Neural cell (in vitro differentiated cells): Measurements from ENCODE around the gene TNRC6C. TPM values are rescaled to one million over a fixed set of nuclear protein-coding genes. Genes with fewer than 3 reads are reported as not detected.

Source experiments
- H2AFZ ChIP-seq: fragments of 200-600, 300-800 bp; sonication (generic), shearing (Covaris generic); 2 replicates; pipeline ENCODE4 v1.6.0; 2014; ENCODE audit warnings: low read depth, mild to moderate bottlenecking, antibody characterized with exemption, low read length, moderate library complexity
- H3F3A ChIP-seq: fragments of 200-600 bp; shearing (Covaris generic); 2 replicates; pipeline ENCODE4 v1.6.1; 2016; ENCODE audit warnings: mild to moderate bottlenecking, moderate library complexity, mixed read lengths, antibody characterized with exemption, low read length; ENCODE audit not compliant: insufficient read depth, poor library complexity, severe bottlenecking
- H3K27ac ChIP-seq: fragments of 200-600, 300-800 bp; sonication (generic), shearing (Covaris generic); 2 replicates; pipeline ENCODE4 v1.5.1; 2014; ENCODE audit warnings: mild to moderate bottlenecking, low read length, moderate library complexity
- H3K27me3 ChIP-seq: fragments of 300-800, 200-600 bp; sonication (generic), shearing (Covaris generic); 2 replicates; pipeline ENCODE4 v1.6.0; 2014; ENCODE audit warnings: mild to moderate bottlenecking, low read depth, low read length, moderate library complexity; ENCODE audit not compliant: insufficient read depth
- H3K36me3 ChIP-seq: fragments of 300-800, 200-600 bp; sonication (generic), shearing (Covaris generic); 2 replicates; pipeline ENCODE4 v1.5.1; 2014; ENCODE audit warnings: mild to moderate bottlenecking, antibody characterized with exemption, low read length, moderate library complexity; ENCODE audit not compliant: insufficient read depth
- H3K4me2 ChIP-seq: fragments of 300-800, 200-600 bp; sonication (generic), shearing (Covaris generic); 2 replicates; pipeline ENCODE4 v1.6.0; 2014; ENCODE audit warnings: mild to moderate bottlenecking, low read length
- H3K4me3 ChIP-seq: fragments of 300-800, 200-600 bp; sonication (generic), shearing (Covaris generic); 2 replicates; pipeline ENCODE4 v1.5.1; 2014; ENCODE audit warnings: mild to moderate bottlenecking, low read length, moderate library complexity
- H3K79me2 ChIP-seq: fragments of 200-600 bp; shearing (Covaris generic); replicated peaks from 2 replicates; pipeline ENCODE4 v1.6.0; 2014; ENCODE audit warnings: mild to moderate bottlenecking, low read length, moderate library complexity; ENCODE audit not compliant: insufficient read depth
- H3K9ac ChIP-seq: fragments of 300-800, 200-600 bp; sonication (generic), shearing (Covaris generic); 2 replicates; pipeline ENCODE4 v1.6.1; 2016; ENCODE audit warnings: mild to moderate bottlenecking, low read length, mixed read lengths
- H3K9me2 ChIP-seq: fragments of 200-600 bp; shearing (Covaris generic); 2 replicates; pipeline ENCODE4 v1.6.1; 2016; ENCODE audit warnings: mild to moderate bottlenecking, low read length, mixed read lengths; ENCODE audit not compliant: insufficient read depth
- H3K9me3 ChIP-seq: fragments of 200-600, 300-800 bp; sonication (generic), shearing (Covaris generic); 2 replicates; pipeline ENCODE4 v1.6.1; 2016; ENCODE audit warnings: mild to moderate bottlenecking, mixed run types, low read length, moderate library complexity, mixed read lengths
- H4K20me1 ChIP-seq: fragments of 200-600 bp; shearing (Covaris generic); 2 replicates; pipeline ENCODE4 v1.6.1; 2016; ENCODE audit warnings: mild to moderate bottlenecking, mixed run types; ENCODE audit not compliant: insufficient read depth
- CTCF ChIP-seq: fragments of 450-650 bp; IDR thresholded peaks from 2 replicates; pipeline ENCODE4 v1.5.1; 2014; ENCODE audit warnings: antibody characterized with exemption, mild to moderate bottlenecking, moderate library complexity; ENCODE audit not compliant: poor library complexity, severe bottlenecking
- EP300 ChIP-seq: fragments of 450-650 bp; conservative IDR thresholded peaks from 2 replicates; pipeline ENCODE4 v1.6.1; 2014; ENCODE audit warnings: antibody characterized with exemption, mild to moderate bottlenecking, moderate library complexity; ENCODE audit not compliant: poor library complexity, severe bottlenecking
- EZH2 ChIP-seq: fragments of 200-600, 300-800 bp; shearing (Covaris generic), sonication (generic); IDR thresholded peaks from 2 replicates; pipeline ENCODE4 v1.6.1; 2014; ENCODE audit warnings: antibody characterized with exemption, low read length, borderline replicate concordance, mild to moderate bottlenecking; ENCODE audit not compliant: insufficient read depth, poor library complexity, severe bottlenecking
- MXI1 ChIP-seq: fragments of 450-650 bp; conservative IDR thresholded peaks from 2 replicates; pipeline ENCODE4 v1.6.1; 2014; ENCODE audit warnings: antibody characterized with exemption, mild to moderate bottlenecking; ENCODE audit not compliant: poor library complexity, severe bottlenecking
- POLR2AphosphoS5 ChIP-seq: IDR thresholded peaks from 2 replicates; pipeline ENCODE4 v1.6.1; 2012
- RAD21 ChIP-seq: fragments of 450-650 bp; conservative IDR thresholded peaks from 2 replicates; pipeline ENCODE4 v1.6.1; 2014; ENCODE audit warnings: antibody characterized with exemption, mild to moderate bottlenecking, moderate library complexity
- REST ChIP-seq: IDR thresholded peaks from 2 replicates; pipeline ENCODE4 v1.6.1; 2012; ENCODE audit warnings: borderline replicate concordance
- SMC3 ChIP-seq: fragments of 450-650 bp; conservative IDR thresholded peaks from 2 replicates; pipeline ENCODE4 v1.6.1; 2014; ENCODE audit warnings: antibody characterized with exemption, mild to moderate bottlenecking, moderate library complexity; ENCODE audit not compliant: poor library complexity
- TAF1 ChIP-seq: IDR thresholded peaks from 2 replicates; pipeline ENCODE4 v1.6.1; 2012; ENCODE audit warnings: low read depth
- polyA plus RNA-seq: library from polyadenylated mRNA; depleted of rRNA; stranded (reverse); fragments of >200 nt; gene quantifications from 2 replicates; pipeline ENCODE4 v1.2.3, GENCODE V29; 2014

Gene TNRC6C
- polyA plus RNA-seq, 1 donor from 2014 or later = 15.4 TPM

GRCh38 chr17:78143214-78144146, 185.0 kb downstream of the TNRC6C start:
- no peaks in the 10 kb centered on the region for H3F3A ChIP-seq
- H4K20me1 ChIP-seq = no peaks in the 10 kb centered on the region
- TF ChIP-seq RAD21 (no peak), CTCF (no peak), EP300 (no peak), SMC3 (no peak), EZH2 (no peak), MXI1 (no peak), TAF1 (no peak), POLR2AphosphoS5 (no peak), REST (no peak)
- no peak overlapping the region for H3K4me3 ChIP-seq
- no peak overlapping the region for H3K9ac ChIP-seq
- no peak overlapping the region for H3K27ac ChIP-seq
- no peak overlapping the region for H3K4me2 ChIP-seq
- no peaks in the 10 kb centered on the region for H3K9me3 ChIP-seq
- no peaks in the 10 kb centered on the region for H3K36me3 ChIP-seq
- no peaks in the 10 kb centered on the region for H3K79me2 ChIP-seq
- no peak overlapping the region for H2AFZ ChIP-seq
- H3K27me3 ChIP-seq = no peaks in the 10 kb centered on the region
- no peaks in the 10 kb centered on the region for H3K9me2 ChIP-seq

GRCh38 chr17:78144147-78144719, 185.7 kb downstream of the TNRC6C start:
- no peak for TF ChIP-seq EP300
- no peak for TF ChIP-seq RAD21
- TF ChIP-seq EZH2 = no peak
- no peak for TF ChIP-seq REST
- no peak for TF ChIP-seq POLR2AphosphoS5
- no peak for TF ChIP-seq CTCF
- TF ChIP-seq TAF1 = no peak
- TF ChIP-seq SMC3 = no peak
- no peak for TF ChIP-seq MXI1
- Histone ChIP-seq H3K4me2 (no peak overlapping the region), H3K27ac (no peak overlapping the region)

More at GRCh38 chr17:78144147-78144719, 185.7 kb downstream of the TNRC6C start:
- H3K36me3 ChIP-seq = no peaks in the 10 kb centered on the region
- H2AFZ ChIP-seq = no peak overlapping the region
- no peaks in the 10 kb centered on the region for H3K27me3 ChIP-seq
- no peaks in the 10 kb centered on the region for H3K9me2 ChIP-seq
- H3K9me3 ChIP-seq = no peaks in the 10 kb centered on the region
- H3K9ac ChIP-seq = no peak overlapping the region
- no peak overlapping the region for H3K4me3 ChIP-seq
- no peaks in the 10 kb centered on the region for H4K20me1 ChIP-seq
- H3K79me2 ChIP-seq = no peaks in the 10 kb centered on the region
- no peaks in the 10 kb centered on the region for H3F3A ChIP-seq
